Ascending aorta (tissue), 2 donors: ENCODE data around the gene CRX. TPM values are rescaled to one million over a fixed set of nuclear protein-coding genes. Genes with fewer than 3 reads are reported as not detected.
"Not testable (repeated sequence)": the region's sequence is repeated elsewhere in the genome, so short reads cannot be mapped to it uniquely, and the experiment has no call there.

Source experiments
- DNase-seq, 2 donors: peaks; one replicate each; pipeline ENCODE4 v3.0.0-alpha.2; 2019; ENCODE audit warnings: low spot score in 2 of 2
- H3K27ac ChIP-seq, 2 donors: fragments of 200-600 bp; sonication (generic); one replicate each; pipeline ENCODE4 v1.5.1; 2016 to 2017; ENCODE audit warnings: mild to moderate bottlenecking in 1 of 2
- H3K27me3 ChIP-seq: fragments of 200-600 bp; sonication (generic); one replicate; pipeline ENCODE4 v1.5.1; 2017
- H3K36me3 ChIP-seq, 2 donors: fragments of 200-600 bp; sonication (generic); one replicate each; pipeline ENCODE4 v1.5.1; 2016
- H3K4me1 ChIP-seq, 2 donors: fragments of 200-600 bp; sonication (generic); one replicate each; pipeline ENCODE4 v1.5.1; 2016 to 2017; ENCODE audit warnings: mild to moderate bottlenecking in 1 of 2
- H3K4me3 ChIP-seq, 2 donors: fragments of 200-600 bp; sonication (generic); one replicate each; pipeline ENCODE4 v1.5.1; 2016 to 2017; ENCODE audit warnings: mild to moderate bottlenecking in 1 of 2
- H3K9me3 ChIP-seq, 2 donors: fragments of 200-600 bp; sonication (generic); one replicate each; pipeline ENCODE4 v1.5.1; 2016
- intact Hi-C: fragments of 100-400 bp; cut with DNase I; formaldehyde crosslinking; loops from one replicate; pipeline ENCODE4 v1.15.1; 2023
- total RNA-seq: library from RNA; depleted of rRNA; stranded (reverse); fragments of >200 nt; gene quantifications from one replicate; pipeline ENCODE4 v1.1.0, GENCODE V29; 2016
- TF ChIP-seq, protein P1 (sequence below), 3 experiments: fragments of 200-600 bp in 2 of 3; fragments of 450-650 bp in 1 of 3; sonication (generic) in 2 of 3; IDR thresholded peaks; one replicate each; pipeline ENCODE4 v1.5.1; 2016 to 2019; ENCODE audit warnings: antibody characterized with exemption in 3 of 3, mild to moderate bottlenecking in 1 of 3, moderate library complexity in 1 of 3

Gene CRX
- not detected for total RNA-seq

DNA sequence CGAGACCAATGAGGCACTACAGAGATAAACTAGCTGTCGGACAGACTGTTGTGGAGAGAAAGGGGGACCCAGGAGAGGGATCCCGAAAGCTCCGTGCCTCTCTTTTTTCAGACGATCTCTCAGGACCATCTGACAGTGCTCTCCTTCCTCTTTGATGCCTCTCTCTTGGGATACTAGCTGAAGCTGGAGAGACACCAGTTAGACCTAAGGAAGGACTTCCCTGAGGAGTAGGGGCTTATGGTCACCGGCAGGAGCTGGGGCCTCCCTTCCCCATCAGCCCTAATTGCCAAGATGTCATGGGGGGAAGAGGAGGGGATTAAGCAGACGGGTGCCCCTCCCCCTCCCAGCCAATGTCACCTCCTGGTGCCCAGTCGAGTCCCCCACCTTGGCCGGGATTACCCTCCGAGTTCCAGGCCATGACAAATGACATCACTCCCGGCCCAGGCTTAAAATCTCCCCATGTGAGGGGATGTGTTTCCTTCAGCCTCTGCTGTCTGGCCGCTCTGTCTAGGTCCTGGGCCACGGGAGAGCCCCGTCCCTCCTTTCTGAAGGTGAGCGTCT, at the start of gene CRX:
Gene CRX (plus strand): TSS at position 478 of the 561 bp plus-strand sequence. CDS start 12,507 bp downstream, outside the sequence.
- DNase-seq: no peak
- intact Hi-C loops: no loop called here
- TF ChIP-seq, protein P1, sequence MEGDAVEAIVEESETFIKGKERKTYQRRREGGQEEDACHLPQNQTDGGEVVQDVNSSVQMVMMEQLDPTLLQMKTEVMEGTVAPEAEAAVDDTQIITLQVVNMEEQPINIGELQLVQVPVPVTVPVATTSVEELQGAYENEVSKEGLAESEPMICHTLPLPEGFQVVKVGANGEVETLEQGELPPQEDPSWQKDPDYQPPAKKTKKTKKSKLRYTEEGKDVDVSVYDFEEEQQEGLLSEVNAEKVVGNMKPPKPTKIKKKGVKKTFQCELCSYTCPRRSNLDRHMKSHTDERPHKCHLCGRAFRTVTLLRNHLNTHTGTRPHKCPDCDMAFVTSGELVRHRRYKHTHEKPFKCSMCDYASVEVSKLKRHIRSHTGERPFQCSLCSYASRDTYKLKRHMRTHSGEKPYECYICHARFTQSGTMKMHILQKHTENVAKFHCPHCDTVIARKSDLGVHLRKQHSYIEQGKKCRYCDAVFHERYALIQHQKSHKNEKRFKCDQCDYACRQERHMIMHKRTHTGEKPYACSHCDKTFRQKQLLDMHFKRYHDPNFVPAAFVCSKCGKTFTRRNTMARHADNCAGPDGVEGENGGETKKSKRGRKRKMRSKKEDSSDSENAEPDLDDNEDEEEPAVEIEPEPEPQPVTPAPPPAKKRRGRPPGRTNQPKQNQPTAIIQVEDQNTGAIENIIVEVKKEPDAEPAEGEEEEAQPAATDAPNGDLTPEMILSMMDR (IDR thresholded peaks at IDR 0.05): no peak
- Histone ChIP-seq H3K9me3 (no peaks in the 10 kb centered on the region), H3K27ac (no peak within 1 kb of the TSS), H3K4me1 (no peaks in the 10 kb centered on the region), H3K27me3 (no peaks in the 10 kb centered on the region), H3K4me3 (no peak within 1 kb of the TSS), H3K36me3 (no peaks in the 10 kb centered on the region)

DNA sequence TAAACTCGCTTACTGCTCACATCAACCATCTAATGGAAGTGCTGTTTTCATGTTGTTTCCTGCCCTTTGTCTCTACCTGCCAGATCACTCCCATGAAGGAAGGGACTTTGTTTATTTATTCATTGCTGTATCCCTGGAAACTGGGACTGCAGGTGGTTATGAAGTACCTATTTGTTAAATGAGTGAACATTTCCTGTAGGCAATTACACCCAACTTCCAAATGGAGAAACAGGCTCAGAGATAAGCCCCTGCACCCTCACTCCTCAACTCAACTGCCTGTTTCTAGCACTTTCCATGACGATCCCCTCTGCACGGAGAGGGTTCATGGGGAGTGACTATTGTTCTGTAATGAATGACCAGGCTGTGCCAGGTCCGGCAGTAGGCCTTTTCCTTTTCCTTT, 45.2 kb upstream of the CRX start:
- Histone ChIP-seq H3K9me3 (no peaks in the 10 kb centered on the region), H3K4me1 (peaks cover 15 to 19% of the 10 kb centered on the region in 2 donors), H3K36me3 (peaks cover 9 to 10% of the 10 kb centered on the region in 2 donors), H3K4me3 (no peak overlapping the region), H3K27ac (no peak overlapping the region), H3K27me3 (no peaks in the 10 kb centered on the region)
- no peak for DNase-seq
- intact Hi-C loops: no loop called here
- TF ChIP-seq, protein P1 (IDR thresholded peaks at IDR 0.05): no peak

- H3K9me3 ChIP-seq, DNase-seq, H3K27me3 ChIP-seq: not testable (repeated sequence)
- Histone ChIP-seq H3K36me3 (peaks cover 12 to 17% of the 10 kb centered on the region in 2 donors), H3K4me1 (peaks cover 18 to 26% of the 10 kb centered on the region in 2 donors), H3K4me3 (peak overlapping the region; percentile 81 to 94), H3K27ac (peak overlapping the region; percentile 97 to 98)
- intact Hi-C loops: loop anchor here (2.0 kb wide), 1 partner anchor 33 kb away; the partner anchor contains the start of gene NOP53
These were observed 44.3 kb upstream of the CRX start for GRCh38 chr19:47777245-47778048.

GRCh38 chr19:47778049-47778953, 43.4 kb upstream of the CRX start, which contains the start of gene SELENOW:
TSS of gene SELENOW (plus strand) at chr19:47778703. CDS start at chr19:47778786, 83 bp downstream.
- H3K4me1 ChIP-seq: peaks cover 18 to 30% of the 10 kb centered on the region in 2 donors
- no peaks in the 10 kb centered on the region for H3K9me3 ChIP-seq
- H3K27me3 ChIP-seq: no peaks in the 10 kb centered on the region
- TF ChIP-seq, protein P1 (IDR thresholded peaks at IDR 0.05): no peak
- H3K4me3 ChIP-seq: peak within 1 kb of the TSS; percentile 81 to 94
- H3K36me3 ChIP-seq: peaks cover 19 to 25% of the 10 kb centered on the region in 2 donors
- intact Hi-C loops: loop anchor here (2.0 kb wide), 1 partner anchor 34 kb away; the partner anchor contains the start of gene NOP53
- peak in 1 of 2 donors; percentile 76 for DNase-seq
- H3K27ac ChIP-seq: peak within 1 kb of the TSS; percentile 97 to 98

DNA sequence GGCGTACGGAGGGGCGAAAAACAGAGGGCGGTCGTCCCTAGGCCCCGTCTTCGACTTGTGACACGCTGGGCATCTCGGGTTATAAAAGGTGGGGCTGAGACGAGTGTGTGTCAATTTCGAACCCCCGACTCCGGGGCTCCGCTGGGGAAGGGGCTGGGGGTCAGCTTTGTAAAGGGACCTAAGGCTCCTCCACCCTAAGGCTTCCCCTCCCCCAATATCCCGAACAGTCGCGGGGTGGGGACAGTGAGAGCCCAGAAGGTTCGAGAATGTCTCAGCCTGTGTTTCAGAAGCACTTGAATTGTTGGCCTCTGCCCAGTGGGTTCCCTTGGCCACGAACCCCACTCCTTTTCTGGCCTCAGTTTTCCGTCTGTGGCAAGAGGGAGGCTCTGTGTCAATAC, 42.8 kb upstream of the CRX start:
- TF ChIP-seq, protein P1 (IDR thresholded peaks at IDR 0.05): no peak
- Histone ChIP-seq H3K27me3 (no peaks in the 10 kb centered on the region), H3K4me1 (peaks cover 18 to 30% of the 10 kb centered on the region in 2 donors), H3K36me3 (peaks cover 26 to 32% of the 10 kb centered on the region in 2 donors), H3K4me3 (peak overlapping the region; percentile 81 to 94), H3K9me3 (no peaks in the 10 kb centered on the region), H3K27ac (peak overlapping the region; percentile 97 to 98)
- intact Hi-C loops: loop anchor here (2.0 kb wide), 1 partner anchor 34 kb away; the partner anchor contains the start of gene NOP53
- DNase-seq: no peak
